ENCODE measurements around the gene MTURN. TPM values are rescaled to one million over a fixed set of nuclear protein-coding genes. Genes with fewer than 3 reads are reported as not detected.

The MTURN gene
- total RNA-seq, 1 experiment from 2014 or later: 5.4 TPM

DNA sequence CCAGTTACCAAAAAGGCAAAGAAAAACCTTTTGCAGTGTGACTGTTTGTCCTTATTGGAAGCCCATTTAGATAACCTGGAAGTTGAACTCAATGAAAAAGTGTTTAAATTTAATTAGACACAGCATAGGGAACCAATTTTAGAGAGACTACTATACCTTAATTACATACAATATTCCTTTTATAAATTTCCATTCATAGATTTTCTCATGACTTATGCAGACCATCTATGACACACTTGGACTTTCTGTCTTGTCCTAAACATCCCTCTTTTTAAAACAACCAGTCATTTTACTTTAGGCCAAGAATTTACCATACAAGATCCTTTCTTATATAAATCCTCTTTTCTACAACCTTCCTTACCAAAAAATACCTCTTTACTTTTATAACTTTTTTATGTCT, 61.6 kb downstream of the MTURN start:
- no peaks in the 10 kb centered on the region for H3K27me3 ChIP-seq (ENCODE audit: low read length)
- H3K4me2 ChIP-seq (ENCODE audit: low read length): no peak overlapping the region
- ATAC-seq (no peak), DNase-seq (no peak)
- no peak overlapping the region for H2AFZ ChIP-seq (ENCODE audit: low read length)
- no peak overlapping the region for H3K27ac ChIP-seq (ENCODE audit: low read length)
- ChIA-PET CTCF (no interaction called here), POLR2A (ENCODE audit: unreplicated experiment) (no interaction called here)
- no peaks in the 10 kb centered on the region for H3K4me1 ChIP-seq (ENCODE audit: insufficient read depth, low read length)
- intact Hi-C loops (cut with micrococcal nuclease): no loop called here
- no peaks in the 10 kb centered on the region for H3K79me2 ChIP-seq (ENCODE audit: low read length)
- H3K9ac ChIP-seq (ENCODE audit: low read length): no peak overlapping the region
- H3K9me2 ChIP-seq (replicated peaks; ENCODE audit: low read length): 0 out of 2 replicates have a peak, but pooled peaks cover 2% of the 10 kb centered on the region
- peaks cover 23% of the 10 kb centered on the region; the same call in 1 of the 2 replicates for H3K9me3 ChIP-seq (ENCODE audit: low read length)
- no peaks in the 10 kb centered on the region for H4K20me1 ChIP-seq (ENCODE audit: low read length)
- no TSS peak for BruUV-seq (replicated peaks)
- no peaks in the 10 kb centered on the region for H3F3A ChIP-seq (ENCODE audit: low read length, unreplicated experiment)
- H3K4me3 ChIP-seq (ENCODE audit: low read length): no peak overlapping the region
- no peaks in the 10 kb centered on the region for H3K36me3 ChIP-seq (ENCODE audit: low read depth, low read length)
- TF ChIP-seq EZH2 (IDR thresholded peaks at IDR 0.05; ENCODE audit: low read length, unreplicated experiment) (no peak), EZH2phosphoT487 (IDR thresholded peaks at IDR 0.05; ENCODE audit: borderline replicate concordance, low read length) (no peak)
- TF ChIP-seq, protein P1, sequence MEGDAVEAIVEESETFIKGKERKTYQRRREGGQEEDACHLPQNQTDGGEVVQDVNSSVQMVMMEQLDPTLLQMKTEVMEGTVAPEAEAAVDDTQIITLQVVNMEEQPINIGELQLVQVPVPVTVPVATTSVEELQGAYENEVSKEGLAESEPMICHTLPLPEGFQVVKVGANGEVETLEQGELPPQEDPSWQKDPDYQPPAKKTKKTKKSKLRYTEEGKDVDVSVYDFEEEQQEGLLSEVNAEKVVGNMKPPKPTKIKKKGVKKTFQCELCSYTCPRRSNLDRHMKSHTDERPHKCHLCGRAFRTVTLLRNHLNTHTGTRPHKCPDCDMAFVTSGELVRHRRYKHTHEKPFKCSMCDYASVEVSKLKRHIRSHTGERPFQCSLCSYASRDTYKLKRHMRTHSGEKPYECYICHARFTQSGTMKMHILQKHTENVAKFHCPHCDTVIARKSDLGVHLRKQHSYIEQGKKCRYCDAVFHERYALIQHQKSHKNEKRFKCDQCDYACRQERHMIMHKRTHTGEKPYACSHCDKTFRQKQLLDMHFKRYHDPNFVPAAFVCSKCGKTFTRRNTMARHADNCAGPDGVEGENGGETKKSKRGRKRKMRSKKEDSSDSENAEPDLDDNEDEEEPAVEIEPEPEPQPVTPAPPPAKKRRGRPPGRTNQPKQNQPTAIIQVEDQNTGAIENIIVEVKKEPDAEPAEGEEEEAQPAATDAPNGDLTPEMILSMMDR (conservative IDR thresholded peaks at IDR 0.05; ENCODE audit: low read depth, low read length): no peak

DNA sequence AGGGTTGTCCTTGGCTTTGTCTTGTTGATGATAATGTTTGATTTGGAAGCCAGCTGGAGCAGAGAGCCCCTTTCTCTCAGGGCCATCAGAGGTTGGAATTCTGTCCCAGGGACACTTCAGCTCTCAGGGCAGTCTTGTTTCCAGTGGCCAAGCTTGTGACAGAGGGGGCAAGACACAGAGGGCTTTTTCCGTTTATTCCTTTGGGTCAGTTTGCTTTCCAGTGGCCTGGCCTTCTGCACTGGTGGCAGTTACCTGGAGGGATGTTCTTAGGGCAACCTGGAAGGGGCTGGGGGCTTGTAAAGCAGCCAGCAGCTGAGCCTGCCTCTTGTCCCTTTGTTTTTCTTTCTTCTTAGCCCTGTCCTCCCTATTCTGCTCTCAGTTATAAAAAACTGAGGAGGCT, 62.7 kb downstream of the MTURN start:
- Histone ChIP-seq H3F3A (ENCODE audit: low read length, unreplicated experiment) (no peaks in the 10 kb centered on the region), H3K4me3 (ENCODE audit: low read length) (no peak overlapping the region), H3K4me2 (ENCODE audit: low read length) (no peak overlapping the region), H3K36me3 (ENCODE audit: low read depth, low read length) (no peaks in the 10 kb centered on the region), H3K27ac (ENCODE audit: low read length) (no peak overlapping the region), H4K20me1 (ENCODE audit: low read length) (no peaks in the 10 kb centered on the region), H3K79me2 (ENCODE audit: low read length) (no peaks in the 10 kb centered on the region), H3K27me3 (ENCODE audit: low read length) (no peaks in the 10 kb centered on the region), H2AFZ (ENCODE audit: low read length) (no peak overlapping the region), H3K9me2 (replicated peaks; ENCODE audit: low read length) (0 out of 2 replicates have a peak, but pooled peaks cover 2% of the 10 kb centered on the region), H3K9me3 (ENCODE audit: low read length) (peaks cover 23% of the 10 kb centered on the region; the same call in 1 of the 2 replicates), H3K4me1 (ENCODE audit: insufficient read depth, low read length) (no peaks in the 10 kb centered on the region), H3K9ac (ENCODE audit: low read length) (no peak overlapping the region)
- ChIA-PET POLR2A (ENCODE audit: unreplicated experiment) (no interaction called here), CTCF (no interaction called here)
- intact Hi-C loops (cut with micrococcal nuclease): no loop called here
- no peak for DNase-seq
- TF ChIP-seq EZH2 (IDR thresholded peaks at IDR 0.05; ENCODE audit: low read length, unreplicated experiment): no peak
- TF ChIP-seq, protein P1 (conservative IDR thresholded peaks at IDR 0.05; ENCODE audit: low read depth, low read length): no peak
- TF ChIP-seq EZH2phosphoT487 (IDR thresholded peaks at IDR 0.05; ENCODE audit: borderline replicate concordance, low read length): no peak
- ATAC-seq: no peak
- BruUV-seq (replicated peaks): no TSS peak

DNA sequence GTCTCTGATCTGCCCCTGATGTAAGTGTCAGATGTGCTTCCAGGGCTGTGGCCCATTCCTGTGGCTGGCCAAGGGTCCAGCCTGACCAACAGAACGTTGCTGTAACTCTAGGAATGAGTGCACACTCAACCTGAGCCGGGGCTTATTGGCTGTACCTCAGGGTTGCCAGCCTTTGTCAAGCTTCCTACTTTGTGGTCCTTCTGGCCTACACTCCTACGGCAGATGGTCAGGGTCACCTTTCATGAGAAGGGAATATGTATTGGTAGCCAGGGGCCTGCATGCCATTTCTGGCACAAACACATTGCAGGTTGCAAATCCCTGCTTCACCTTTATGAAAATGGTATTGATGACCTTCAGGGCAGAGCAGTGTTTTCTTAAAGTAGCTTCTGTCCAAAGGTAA, 64.5 kb downstream of the MTURN start:
- Histone ChIP-seq H3F3A (ENCODE audit: low read length, unreplicated experiment) (no peaks in the 10 kb centered on the region), H3K4me3 (ENCODE audit: low read length) (no peak overlapping the region), H3K4me1 (ENCODE audit: insufficient read depth, low read length) (no peaks in the 10 kb centered on the region), H3K9me2 (replicated peaks; ENCODE audit: low read length) (0 out of 2 replicates have a peak, but pooled peaks cover 2% of the 10 kb centered on the region), H3K79me2 (ENCODE audit: low read length) (no peaks in the 10 kb centered on the region), H3K9me3 (ENCODE audit: low read length) (peaks cover 23% of the 10 kb centered on the region; the same call in 1 of the 2 replicates), H3K9ac (ENCODE audit: low read length) (no peak overlapping the region), H3K4me2 (ENCODE audit: low read length) (no peak overlapping the region), H3K27ac (ENCODE audit: low read length) (no peak overlapping the region), H4K20me1 (ENCODE audit: low read length) (no peaks in the 10 kb centered on the region), H2AFZ (ENCODE audit: low read length) (no peak overlapping the region), H3K36me3 (ENCODE audit: low read depth, low read length) (no peaks in the 10 kb centered on the region), H3K27me3 (ENCODE audit: low read length) (no peaks in the 10 kb centered on the region)
- ChIA-PET CTCF (no interaction called here), POLR2A (ENCODE audit: unreplicated experiment) (no interaction called here)
- intact Hi-C loops (cut with micrococcal nuclease): no loop called here
- no TSS peak for BruUV-seq (replicated peaks)
- DNase-seq (no peak), ATAC-seq (no peak)
- no peak for TF ChIP-seq EZH2phosphoT487 (IDR thresholded peaks at IDR 0.05; ENCODE audit: borderline replicate concordance, low read length)
- TF ChIP-seq, protein P1 (conservative IDR thresholded peaks at IDR 0.05; ENCODE audit: low read depth, low read length): no peak
- TF ChIP-seq EZH2 (IDR thresholded peaks at IDR 0.05; ENCODE audit: low read length, unreplicated experiment): no peak

Data from PC-3 (cell line).